Dedifferentiated amniotic fluid mesenchymal stem cell (primary cell): ENCODE results near the gene PTK6.

ENCODE experiments used
- DNase-seq: peaks from one replicate; pipeline ENCODE4 v3.0.0-alpha.2; 2016; ENCODE audit errors: extremely low spot score

Gene PTK6

DNA sequence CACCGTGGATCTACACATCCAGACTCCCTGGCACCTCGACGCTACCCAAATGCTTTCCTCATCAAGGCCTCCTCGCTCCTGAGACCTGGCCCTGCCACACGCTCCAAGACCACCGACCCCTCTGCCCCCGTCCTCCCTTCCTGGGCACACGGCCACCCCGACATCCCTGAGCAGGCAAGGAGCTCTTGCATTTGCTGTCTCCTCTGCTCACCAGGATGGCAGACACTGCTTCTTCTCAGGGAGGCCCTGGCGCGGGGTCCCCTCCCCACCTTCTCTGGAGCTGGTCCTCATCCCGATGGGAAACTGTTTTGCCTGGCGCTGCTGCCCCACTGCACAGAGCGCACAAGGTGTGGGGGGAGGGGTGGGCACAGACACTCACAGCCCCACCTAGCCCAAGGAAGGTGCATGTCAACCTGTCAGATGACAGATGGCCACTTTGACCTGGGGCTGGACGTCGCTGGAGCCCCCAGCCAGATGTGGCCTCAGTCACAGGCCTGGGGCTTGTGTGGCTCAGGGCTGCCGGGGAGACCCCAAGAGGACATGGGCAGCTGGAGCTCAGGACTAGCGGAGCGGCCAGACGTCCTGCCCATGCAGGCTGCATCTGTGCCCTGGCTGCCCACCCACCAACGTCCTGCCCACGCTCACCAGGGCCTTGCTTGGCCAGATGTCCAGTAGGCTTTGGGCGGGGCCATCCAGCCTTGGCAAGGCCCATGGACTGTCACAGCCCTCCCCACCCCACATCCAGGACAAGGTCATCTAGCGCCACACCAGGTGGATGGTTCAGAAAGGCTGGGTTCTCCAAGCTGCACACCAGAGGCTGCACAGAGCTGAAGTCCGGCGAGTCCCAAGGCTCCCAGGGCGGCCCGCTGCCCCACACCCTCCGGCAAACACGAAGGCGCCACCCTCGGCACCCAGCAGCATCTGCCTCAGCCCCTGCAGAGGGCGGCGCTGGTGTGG lies 58.6 kb downstream of the PTK6 start:
- no peak for DNase-seq
